ENCODE results near the gene RAF1.

DNA sequence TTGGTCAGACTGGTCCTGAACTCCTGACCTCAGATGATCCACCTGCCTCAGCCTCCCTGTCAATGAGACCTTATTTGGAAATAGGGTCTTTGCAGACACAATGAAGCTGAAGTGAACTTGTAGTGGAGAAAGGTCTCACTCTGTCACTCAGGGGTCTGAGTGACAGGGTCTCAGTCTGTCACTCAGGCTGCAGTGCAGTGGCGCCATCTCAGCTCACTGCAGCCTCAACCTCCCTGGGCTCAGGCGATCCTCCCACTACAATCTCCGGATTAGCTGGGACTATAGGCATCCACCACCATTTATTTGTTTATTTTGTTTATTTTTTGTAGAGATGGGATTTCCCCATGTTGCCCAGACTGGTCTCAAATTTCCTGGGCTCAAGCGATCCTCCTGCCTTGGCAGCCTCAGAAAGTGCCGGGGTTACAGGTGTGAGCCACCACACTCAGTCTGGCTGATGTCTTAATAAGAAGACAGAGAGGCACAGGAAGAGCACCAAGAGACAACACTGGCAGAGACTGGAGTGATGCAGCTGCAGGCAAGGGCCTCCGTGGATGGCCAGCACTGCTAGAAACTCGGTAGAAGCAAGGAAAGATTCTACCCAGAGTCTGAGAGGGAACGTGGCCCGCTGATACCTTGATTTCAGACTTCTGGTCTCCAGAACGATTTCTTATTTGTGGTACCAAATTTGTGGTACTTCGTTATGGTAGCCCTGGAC lies 26.2 kb upstream of the RAF1 start:
- TF ChIP-seq, protein P1, sequence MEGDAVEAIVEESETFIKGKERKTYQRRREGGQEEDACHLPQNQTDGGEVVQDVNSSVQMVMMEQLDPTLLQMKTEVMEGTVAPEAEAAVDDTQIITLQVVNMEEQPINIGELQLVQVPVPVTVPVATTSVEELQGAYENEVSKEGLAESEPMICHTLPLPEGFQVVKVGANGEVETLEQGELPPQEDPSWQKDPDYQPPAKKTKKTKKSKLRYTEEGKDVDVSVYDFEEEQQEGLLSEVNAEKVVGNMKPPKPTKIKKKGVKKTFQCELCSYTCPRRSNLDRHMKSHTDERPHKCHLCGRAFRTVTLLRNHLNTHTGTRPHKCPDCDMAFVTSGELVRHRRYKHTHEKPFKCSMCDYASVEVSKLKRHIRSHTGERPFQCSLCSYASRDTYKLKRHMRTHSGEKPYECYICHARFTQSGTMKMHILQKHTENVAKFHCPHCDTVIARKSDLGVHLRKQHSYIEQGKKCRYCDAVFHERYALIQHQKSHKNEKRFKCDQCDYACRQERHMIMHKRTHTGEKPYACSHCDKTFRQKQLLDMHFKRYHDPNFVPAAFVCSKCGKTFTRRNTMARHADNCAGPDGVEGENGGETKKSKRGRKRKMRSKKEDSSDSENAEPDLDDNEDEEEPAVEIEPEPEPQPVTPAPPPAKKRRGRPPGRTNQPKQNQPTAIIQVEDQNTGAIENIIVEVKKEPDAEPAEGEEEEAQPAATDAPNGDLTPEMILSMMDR (IDR thresholded peaks at IDR 0.05) = no peak
- TF ChIP-seq POLR2A (IDR thresholded peaks at IDR 0.05) = no peak

All from stomach (tissue), 4 donors.